Kidney (tissue), 14 donors: ENCODE data around the gene TRAK1. TPM values are rescaled to one million over a fixed set of nuclear protein-coding genes. Genes with fewer than 3 reads are reported as not detected.

Source experiments
- DNase-seq, 5 donors: peaks; one replicate each; pipeline ENCODE4 v3.0.0-alpha.2; 2013 to 2020
- FAIRE-seq: peaks from 2 replicates; lab custom pipeline; 2012; peaks lifted over from hg19 to GRCh38; lab: Jason Lieb, UNC
- H3K27ac ChIP-seq, 2 donors: one replicate each; pipeline ENCODE4 v1.7.0; 2013; ENCODE audit warnings: low read depth in 2 of 2, low read length in 2 of 2, inconsistent platforms in 1 of 2
- H3K27me3 ChIP-seq: one replicate; pipeline ENCODE4 v1.7.1; 2013; ENCODE audit warnings: low read length, inconsistent platforms; ENCODE audit not compliant: control insufficient read depth, insufficient read depth
- H3K36me3 ChIP-seq, 3 donors: one replicate each; pipeline versions ENCODE4 v1.7.0 to v1.7.1; 2013; ENCODE audit warnings: low read length in 3 of 3, control low read depth in 1 of 3, inconsistent platforms in 1 of 3; ENCODE audit not compliant: insufficient read depth in 3 of 3, control insufficient read depth in 2 of 3
- H3K4me1 ChIP-seq, 3 donors: one replicate each; pipeline versions ENCODE4 v1.7.0 to v1.7.1; 2013; ENCODE audit warnings: low read length in 3 of 3, inconsistent platforms in 1 of 3, low read depth in 1 of 3; ENCODE audit not compliant: control insufficient read depth in 2 of 3, insufficient read depth in 2 of 3
- H3K4me3 ChIP-seq, 3 donors: one replicate each; pipeline versions ENCODE4 v1.7.0 to v1.8.1; 2013; ENCODE audit warnings: low read length in 3 of 3, control low read depth in 1 of 3, inconsistent platforms in 1 of 3
- H3K9ac ChIP-seq, 3 donors: one replicate each; pipeline versions ENCODE4 v1.7.0 to v1.7.1; 2013; ENCODE audit warnings: low read length in 3 of 3, control low read depth in 1 of 3, inconsistent platforms in 1 of 3
- H3K9me3 ChIP-seq, 3 donors: one replicate each; pipeline versions ENCODE4 v1.7.0 to v1.7.1; 2013; ENCODE audit warnings: low read length in 3 of 3, control low read depth in 1 of 3, inconsistent platforms in 1 of 3; ENCODE audit not compliant: control insufficient read depth in 2 of 3, insufficient read depth in 1 of 3
- CTCF ChIP-seq: IDR thresholded peaks from 3 replicates; pipeline ENCODE4 v1.5.1; 2012; ENCODE audit warnings: mild to moderate bottlenecking, moderate library complexity, borderline replicate concordance; ENCODE audit not compliant: insufficient read depth; ENCODE audit errors: extremely low read depth
- intact Hi-C: fragments of 100-400 bp; cut with DNase I; formaldehyde crosslinking; loops from one replicate; pipeline ENCODE4 v1.11.1; 2022
- polyA plus RNA-seq: library from polyadenylated mRNA; stranded (reverse); fragments of 350-450 nt; fragmentation: Illumina TruSeq; extraction: RNeasy Lipid Tissue Mini Kit (QIAGEN cat#74804); gene quantifications from one replicate; pipeline ENCODE4 v1.2.3, GENCODE V29; 2014; ENCODE audit warnings: low read depth, low replicate concordance; ENCODE audit not compliant: insufficient read depth
- total RNA-seq: library from RNA; stranded (reverse); fragmentation: NEBNext Ultra II Directional; extraction: Animal tissue kit (Norgen Biotek cat#: 25700); gene quantifications from one replicate; pipeline ENCODE4 v1.2.1, GENCODE V29; 2021
- donor health status: control.
- donor health status: control.
- donor health status: control.
- donor health status: control.
- donor health status: control.
- donor health status: DM: yes; HTN: yes; CAD: no.
- donor health status: Normal renal cell carcinoma (clear cell type).

The TRAK1 gene
- total and polyA plus RNA-seq, 2 donors from 2014 or later: 16.2 to 41.0 TPM

- Histone ChIP-seq H3K36me3 (peaks cover 10 to 55% (median 26%) of the 10 kb centered on the region in 3 donors), H3K4me1 (no peaks in the 10 kb centered on the region), H3K27ac (no peak overlapping the region), H3K4me3 (no peak overlapping the region), H3K27me3 (no peaks in the 10 kb centered on the region), H3K9ac (no peak overlapping the region), H3K9me3 (no peaks in the 10 kb centered on the region)
- no peak for TF ChIP-seq CTCF
- FAIRE-seq (no peak), DNase-seq (no peak)
- intact Hi-C loops: no loop called here
Observed at GRCh38 chr3:42202217-42202865, 111.2 kb downstream of the TRAK1 start.

GRCh38 chr3:42204867-42205599 lies 113.9 kb downstream of the TRAK1 start:
- FAIRE-seq (no peak), DNase-seq (no peak)
- no peaks in the 10 kb centered on the region for H3K27me3 ChIP-seq
- H3K27ac ChIP-seq: no peak overlapping the region
- TF ChIP-seq CTCF: no peak
- intact Hi-C loops: no loop called here
- H3K9me3 ChIP-seq: no peaks in the 10 kb centered on the region
- H3K36me3 ChIP-seq: peaks cover 2 to 46% (median 16%) of the 10 kb centered on the region in 3 donors
- no peak overlapping the region for H3K9ac ChIP-seq
- H3K4me1 ChIP-seq: no peaks in the 10 kb centered on the region
- no peak overlapping the region for H3K4me3 ChIP-seq

GRCh38 chr3:42205800-42206514 lies 114.8 kb downstream of the TRAK1 start:
- Histone ChIP-seq H3K36me3 (peaks cover 2 to 37% (median 16%) of the 10 kb centered on the region in 3 donors), H3K27ac (no peak overlapping the region), H3K9me3 (no peaks in the 10 kb centered on the region), H3K4me1 (no peaks in the 10 kb centered on the region), H3K4me3 (no peak overlapping the region), H3K9ac (no peak overlapping the region), H3K27me3 (no peaks in the 10 kb centered on the region)
- DNase-seq (no peak), FAIRE-seq (no peak)
- no peak for TF ChIP-seq CTCF
- intact Hi-C loops: no loop called here
